Stimulated activated CD8-positive, alpha-beta memory T cell treated with anti-CD3 and anti-CD28 coated beads, Interleukin-15, amount 100 ng/mL, for 1 hour (primary cell): ENCODE results near the gene GNB1.
A peak's percentile ranks its signal among the peaks of the same experiment; 100 is the strongest.
"Not testable (repeated sequence)": the region's sequence is repeated elsewhere in the genome, so short reads cannot be mapped to it uniquely, and the experiment has no call there.

Experiments
- DNase-seq: peaks from one replicate; pipeline ENCODE4 v3.0.0-alpha.2; 2020; ENCODE audit warnings: low read depth

GNB1 gene

GRCh38 chr1:1760715-1761114, 130.2 kb downstream of the GNB1 start:
- no peak for DNase-seq

GRCh38 chr1:1760345-1760650, 130.6 kb downstream of the GNB1 start:
- DNase-seq = no peak

- DNase-seq = no peak
Measured at GRCh38 chr1:1759456-1760344, 131.2 kb downstream of the GNB1 start.

GRCh38 chr1:1758692-1759455, 132.0 kb downstream of the GNB1 start:
- no peak for DNase-seq

- DNase-seq = no peak
Measured at GRCh38 chr1:1758059-1758621, 132.7 kb downstream of the GNB1 start.

- no peak for DNase-seq
Measured at GRCh38 chr1:1757422-1758058, 133.3 kb downstream of the GNB1 start.

GRCh38 chr1:1756661-1757421, 134.0 kb downstream of the GNB1 start:
- DNase-seq = no peak

- no peak for DNase-seq
Measured at GRCh38 chr1:1755852-1756251, 135.0 kb downstream of the GNB1 start.

- DNase-seq = no peak
Measured at GRCh38 chr1:1755426-1755825, 135.5 kb downstream of the GNB1 start.

GRCh38 chr1:1754051-1754815, 136.7 kb downstream of the GNB1 start:
- no peak for DNase-seq

GRCh38 chr1:1753607-1754005, 137.3 kb downstream of the GNB1 start:
- no peak for DNase-seq

- no peak for DNase-seq
Measured at GRCh38 chr1:1752636-1753606, 138.0 kb downstream of the GNB1 start.

- no peak for DNase-seq
Measured at GRCh38 chr1:1752190-1752589, 138.7 kb downstream of the GNB1 start.

GRCh38 chr1:1749941-1750340, 140.9 kb downstream of the GNB1 start:
- DNase-seq = not testable (repeated sequence)

- DNase-seq = no peak
Measured at GRCh38 chr1:1748686-1749321, 142.1 kb downstream of the GNB1 start.

GRCh38 chr1:1746566-1746909, 144.3 kb downstream of the GNB1 start:
- not testable (repeated sequence) for DNase-seq

GRCh38 chr1:1745651-1746565, 145.0 kb downstream of the GNB1 start:
- peak; percentile 83 for DNase-seq

GRCh38 chr1:1742529-1742928, 148.4 kb downstream of the GNB1 start:
- not testable (repeated sequence) for DNase-seq
